Fibroblast of peridontal ligament (primary cell): ENCODE results near the gene CACNB2.
"Not testable (repeated sequence)": the region's sequence is repeated elsewhere in the genome, so short reads cannot be mapped to it uniquely, and the experiment has no call there.

Source experiments
- DNase-seq: peaks from one replicate; pipeline ENCODE4 v3.0.0-alpha.2; 2010; ENCODE audit errors: extremely low read depth

CACNB2 gene

GRCh38 chr10:18566177-18566576 lies 426.0 kb downstream of the CACNB2 start:
- DNase-seq, result no peak

- DNase-seq, result no peak
Measured at GRCh38 chr10:18567343-18567856, 427.2 kb downstream of the CACNB2 start.

- DNase-seq, result not testable (repeated sequence)
Measured at GRCh38 chr10:18570386-18570785, 430.2 kb downstream of the CACNB2 start.

- no peak for DNase-seq
Measured at GRCh38 chr10:18571076-18571475, 430.9 kb downstream of the CACNB2 start.

- no peak for DNase-seq
Measured at GRCh38 chr10:18571780-18572179, 431.6 kb downstream of the CACNB2 start.

GRCh38 chr10:18572959-18573561 lies 432.8 kb downstream of the CACNB2 start:
- no peak for DNase-seq

- DNase-seq, result no peak
Measured at GRCh38 chr10:18576586-18576985, 436.4 kb downstream of the CACNB2 start.

- no peak for DNase-seq
Measured at GRCh38 chr10:18577823-18578685, 437.8 kb downstream of the CACNB2 start.

- peak; percentile 8 for DNase-seq
Measured at GRCh38 chr10:18582803-18583202, 442.6 kb downstream of the CACNB2 start.

GRCh38 chr10:18583575-18584270 lies 443.5 kb downstream of the CACNB2 start:
- DNase-seq, result peak; percentile 33

- DNase-seq, result not testable (repeated sequence)
Measured at GRCh38 chr10:18586637-18587036, 446.4 kb downstream of the CACNB2 start.

GRCh38 chr10:18591141-18591540 lies 450.9 kb downstream of the CACNB2 start:
- DNase-seq, result not testable (repeated sequence)
